IMR-90 (cell line): ENCODE measurements around the gene FAM20C. TPM values are rescaled to one million over a fixed set of nuclear protein-coding genes. Genes with fewer than 3 reads are reported as not detected.

Experiments used
- ATAC-seq: fragments of 200-7000 bp; cut with Tn5 transposase; 2 replicates; pipeline ENCODE4 v1.9.1; 2020; ENCODE audit warnings: low read depth, mild to moderate bottlenecking, moderate library complexity
- BruUV-seq: library from RNA; stranded (reverse); fragments of 400-500 nt; replicated peaks from 2 replicates; lab custom pipeline; 2021; lab: Mats Ljungman, UMichigan
- CTCF ChIA-PET: fragments of 300-600 bp; formaldehyde crosslinking; extraction: SDS; loops from one replicate; lab custom pipeline; 2021; ENCODE audit warnings: antibody characterized with exemption; lab: Yijun Ruan, JAX
- POLR2A ChIA-PET: fragments of 300-600 bp; sonication (Branson Sonifier 250); formaldehyde crosslinking; loops from one replicate; lab custom pipeline; 2022; ENCODE audit warnings: antibody characterized with exemption; ENCODE audit not compliant: unreplicated experiment; lab: Charles Lee
- DNase-seq: peaks from one replicate; pipeline ENCODE4 v3.0.0; 2013
- H2AFZ ChIP-seq: replicated peaks from 2 replicates; pipeline ENCODE3; 2013; ENCODE audit warnings: low read length, mild to moderate bottlenecking; ENCODE audit not compliant: poor library complexity
- H2AK5ac ChIP-seq: 2 replicates; pipeline ENCODE4 v1.6.1; 2013; ENCODE audit warnings: low read depth, low read length, inconsistent platforms
- H2AK9ac ChIP-seq: replicated peaks from 2 replicates; pipeline ENCODE3; 2013; ENCODE audit warnings: mild to moderate bottlenecking, low read depth, low read length, moderate library complexity; ENCODE audit not compliant: poor library complexity
- H2BK120ac ChIP-seq: 2 replicates; pipeline ENCODE4 v1.6.1; 2013; ENCODE audit warnings: low read depth, low read length, inconsistent platforms
- H2BK15ac ChIP-seq: 3 replicates; pipeline ENCODE4 v1.6.1; 2013; ENCODE audit warnings: low read depth, low read length, inconsistent platforms
- H2BK20ac ChIP-seq: 2 replicates; pipeline ENCODE4 v1.6.1; 2013; ENCODE audit warnings: low read depth, mild to moderate bottlenecking, inconsistent platforms, low read length, moderate library complexity
- H2BK5ac ChIP-seq: 2 replicates; pipeline ENCODE4 v1.6.1; 2013; ENCODE audit warnings: mild to moderate bottlenecking, low read depth, low read length, inconsistent platforms; ENCODE audit not compliant: poor library complexity, severe bottlenecking
- H3K14ac ChIP-seq: replicated peaks from 2 replicates; pipeline ENCODE4 v1.6.1; 2013; ENCODE audit warnings: low read depth, low read length, inconsistent platforms
- H3K18ac ChIP-seq: 2 replicates; pipeline ENCODE4 v1.6.1; 2013; ENCODE audit warnings: low read depth, low read length, control low read depth
- H3K23ac ChIP-seq: 2 replicates; pipeline ENCODE4 v1.6.1; 2013; ENCODE audit warnings: low read depth, low read length, inconsistent platforms
- H3K27ac ChIP-seq: 2 replicates; pipeline ENCODE4 v1.5.1; 2013; ENCODE audit warnings: mild to moderate bottlenecking, control low read depth, low read length; ENCODE audit not compliant: insufficient read depth
- H3K27me3 ChIP-seq: 2 replicates; pipeline ENCODE4 v1.6.1; 2013; ENCODE audit warnings: low read length; ENCODE audit not compliant: control insufficient read depth, insufficient read depth
- H3K36me3 ChIP-seq: 2 replicates; pipeline ENCODE4 v1.6.1; 2013; ENCODE audit warnings: low read length, mixed read lengths; ENCODE audit not compliant: control insufficient read depth, insufficient read depth
- H3K4ac ChIP-seq: 2 replicates; pipeline ENCODE4 v1.6.1; 2013; ENCODE audit warnings: low read depth, low read length, inconsistent platforms
- H3K4me1 ChIP-seq: 2 replicates; pipeline ENCODE4 v1.6.1; 2013; ENCODE audit warnings: low read length, mixed read lengths; ENCODE audit not compliant: control insufficient read depth, insufficient read depth
- H3K4me2 ChIP-seq: 2 replicates; pipeline ENCODE4 v1.6.1; 2013; ENCODE audit warnings: low read depth, mild to moderate bottlenecking, control low read depth, low read length, moderate library complexity
- H3K4me3 ChIP-seq: 2 replicates; pipeline ENCODE4 v1.5.1; 2013; ENCODE audit warnings: low read depth, mild to moderate bottlenecking, control low read depth, low read length, moderate library complexity; ENCODE audit not compliant: insufficient read depth
- H3K56ac ChIP-seq: 2 replicates; pipeline ENCODE4 v1.6.1; 2013; ENCODE audit warnings: low read length, inconsistent platforms; ENCODE audit not compliant: insufficient read depth; ENCODE audit errors: extremely low read depth
- H3K79me1 ChIP-seq, 2 experiments: 2 replicates each; pipeline ENCODE4 v1.6.1; 2013; ENCODE audit warnings: low read length in 2 of 2, inconsistent platforms in 1 of 2, low read depth in 1 of 2
- H3K9ac ChIP-seq: 2 replicates; pipeline ENCODE4 v1.6.1; 2013; ENCODE audit warnings: low read depth, low read length, control low read depth
- H3K9me1 ChIP-seq: 2 replicates; pipeline ENCODE4 v1.6.1; 2013; ENCODE audit warnings: low read length, inconsistent platforms; ENCODE audit not compliant: insufficient read depth
- H3K9me3 ChIP-seq: 2 replicates; pipeline ENCODE4 v1.6.1; 2013; ENCODE audit warnings: low read length; ENCODE audit not compliant: control insufficient read depth, insufficient read depth
- H4K20me1 ChIP-seq: 2 replicates; pipeline ENCODE4 v1.6.1; 2013; ENCODE audit warnings: low read length, inconsistent platforms; ENCODE audit not compliant: insufficient read depth
- H4K5ac ChIP-seq: 2 replicates; pipeline ENCODE4 v1.6.1; 2013; ENCODE audit warnings: mild to moderate bottlenecking, low read depth, low read length, control low read depth
- H4K8ac ChIP-seq, 2 experiments: 2 replicates each; pipeline ENCODE4 v1.6.1; 2013; ENCODE audit warnings: low read depth in 2 of 2, low read length in 2 of 2, control low read depth in 1 of 2, inconsistent platforms in 1 of 2
- H4K91ac ChIP-seq: 2 replicates; pipeline ENCODE4 v1.6.1; 2013; ENCODE audit warnings: low read depth, low read length, inconsistent platforms; ENCODE audit not compliant: insufficient read depth
- CEBPB ChIP-seq: IDR thresholded peaks from 2 replicates; pipeline ENCODE4 v1.6.1; 2012; ENCODE audit warnings: low read depth, low read length, improper control_type of control experiment
- CHD1 ChIP-seq: IDR thresholded peaks from 2 replicates; pipeline ENCODE4 v1.6.1; 2012; ENCODE audit warnings: low read depth, low read length, improper control_type of control experiment
- FOS ChIP-seq: fragments of 150-350 bp; IDR thresholded peaks from 2 replicates; pipeline ENCODE4 v1.6.1; 2016; ENCODE audit warnings: low read depth, low read length
- MAFK ChIP-seq: IDR thresholded peaks from 2 replicates; pipeline ENCODE4 v1.6.1; 2012; ENCODE audit warnings: low read depth, low read length, improper control_type of control experiment
- MAZ ChIP-seq: IDR thresholded peaks from 2 replicates; pipeline ENCODE4 v1.6.1; 2012; ENCODE audit warnings: low read depth, mild to moderate bottlenecking, low read length, improper control_type of control experiment, moderate library complexity, borderline replicate concordance
- MXI1 ChIP-seq: IDR thresholded peaks from 2 replicates; pipeline ENCODE4 v1.6.1; 2012; ENCODE audit warnings: low read depth, mild to moderate bottlenecking, low read length, moderate library complexity, borderline replicate concordance
- NFE2L2 ChIP-seq: fragments of 150-350 bp; IDR thresholded peaks from 2 replicates; pipeline ENCODE4 v1.6.1; 2016; ENCODE audit warnings: low read depth, mild to moderate bottlenecking, low read length
- POLR2A ChIP-seq: IDR thresholded peaks from 2 replicates; pipeline ENCODE4 v1.6.1; 2012; ENCODE audit warnings: mild to moderate bottlenecking, low read depth, low read length
- RAD21 ChIP-seq: IDR thresholded peaks from 2 replicates; pipeline ENCODE4 v1.6.1; 2012; ENCODE audit warnings: low read length, improper control_type of control experiment
- RCOR1 ChIP-seq: IDR thresholded peaks from 2 replicates; pipeline ENCODE4 v1.6.1; 2012; ENCODE audit warnings: mild to moderate bottlenecking, low read length, improper control_type of control experiment; ENCODE audit not compliant: insufficient replicate concordance
- RFX5 ChIP-seq: IDR thresholded peaks from 2 replicates; pipeline ENCODE4 v1.8.0; 2012; ENCODE audit warnings: low read depth, mild to moderate bottlenecking, low read length, moderate library complexity
- SMC3 ChIP-seq: fragments of 150-350 bp; IDR thresholded peaks from 2 replicates; pipeline ENCODE4 v1.6.1; 2016; ENCODE audit warnings: low read depth, mild to moderate bottlenecking, antibody characterized with exemption, low read length, moderate library complexity
- WGBS, 2 experiments: methylation state at CpG; one replicate each; pipeline versions ENCODE4 v1.1.5 to v1.1.7; 2013; ENCODE audit warnings: missing lambda C conversion rate in 2 of 2; ENCODE audit not compliant: insufficient read length in 1 of 2; ENCODE audit errors: extremely low coverage in 2 of 2; 5-methylcytosine and 5-hydroxymethylcytosine counted together
- dilution Hi-C: fragments of 300-500 bp; cut with HindIII; formaldehyde crosslinking; loops from one replicate; pipeline ENCODE4 v1.14.3; 2018; ENCODE audit warnings: low sequenced_read_pairs; ENCODE audit not compliant: unreplicated experiment
- in situ Hi-C: fragments of 300-500 bp; cut with MboI; formaldehyde crosslinking; loops from 3 replicates; pipeline ENCODE4 v1.14.3; 2019; ENCODE audit warnings: low sequenced_read_pairs, inconsistent platforms, mixed read lengths
- intact Hi-C: fragments of 100-400 bp; cut with micrococcal nuclease; formaldehyde crosslinking; loops from 2 replicates; pipeline ENCODE4 v1.10.0; 2022
- polyA plus RNA-seq, 3 experiments: library from polyadenylated mRNA; depleted of rRNA; stranded (reverse); fragments of >200 nt; gene quantifications; 2 replicates each; pipeline ENCODE4 v1.2.3, GENCODE V29; 2012; ENCODE audit warnings: low replicate concordance in 1 of 3
- total RNA-seq: library from RNA; depleted of rRNA; stranded (reverse); fragments of >200 nt; gene quantifications from 2 replicates; pipeline ENCODE4 v1.2.3, GENCODE V29; 2012
- TF ChIP-seq, protein P1 (sequence below): fragments of 150-350 bp; IDR thresholded peaks from 2 replicates; pipeline ENCODE4 v1.6.1; 2016; ENCODE audit warnings: low read depth, mild to moderate bottlenecking, low read length, moderate library complexity, borderline replicate concordance
- TF ChIP-seq, protein P2 (sequence below): fragments of 150-350 bp; IDR thresholded peaks from 2 replicates; pipeline ENCODE4 v1.6.1; 2017; ENCODE audit warnings: mild to moderate bottlenecking, antibody characterized with exemption, low read length, low read depth
- TF ChIP-seq, protein P3 (sequence below): conservative IDR thresholded peaks from 2 replicates; pipeline ENCODE4 v1.5.1; 2012; ENCODE audit warnings: mild to moderate bottlenecking, low read depth, low read length, improper control_type of control experiment

FAM20C gene
- total and polyA plus RNA-seq, 2 of the 4 experiments (the other 2 are of a cell fraction), result 7.7 to 36.6 TPM

DNA sequence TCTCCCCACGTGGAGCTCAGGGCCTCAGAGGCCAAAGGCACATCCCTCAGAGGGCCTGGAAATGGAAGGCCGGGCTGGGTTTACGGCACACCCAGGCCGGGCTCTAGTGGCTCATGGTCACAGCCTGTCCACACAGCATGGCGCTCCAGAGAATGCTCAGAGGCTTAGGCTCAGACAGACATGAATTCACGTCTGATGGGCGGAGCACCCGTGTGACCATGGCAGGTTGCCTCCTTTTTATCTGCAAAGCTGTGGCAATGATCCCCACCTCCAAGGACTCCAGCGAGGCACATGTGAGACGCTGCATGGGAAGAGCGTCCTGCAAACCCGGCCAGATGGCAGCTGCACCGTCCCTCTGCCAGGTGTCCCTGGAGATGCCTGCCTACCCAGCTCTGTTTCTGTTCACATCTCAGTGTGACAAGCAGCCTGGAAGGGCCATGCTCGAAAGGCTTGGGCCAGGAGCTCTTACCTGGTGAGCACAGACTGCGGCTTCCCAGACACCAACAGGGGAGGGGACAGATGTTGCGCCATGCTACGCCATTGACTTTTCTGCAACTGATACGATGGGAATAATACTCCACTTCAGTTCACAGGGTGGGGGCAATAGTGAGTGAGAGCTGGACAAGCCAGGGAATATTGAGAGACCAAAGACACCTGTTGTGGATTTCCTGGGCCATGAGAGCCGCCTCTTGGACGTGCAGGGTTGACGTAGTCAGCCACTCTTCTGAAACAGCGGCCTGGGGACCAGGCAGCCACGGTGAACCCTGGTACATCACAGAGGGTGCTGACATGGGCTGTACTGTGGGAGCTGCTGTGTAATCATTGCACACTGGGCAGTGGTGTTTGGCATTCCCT is 34.4 kb upstream of the FAM20C start:
- Histone ChIP-seq H2AK9ac (no peak overlapping the region), H2BK5ac (no peak overlapping the region), H3K18ac (no peak overlapping the region), H4K20me1 (no peaks in the 10 kb centered on the region), H3K4me3 (no peak overlapping the region), H3K56ac (no peak overlapping the region), H3K9ac (no peak overlapping the region), H4K91ac (no peak overlapping the region), H3K9me3 (no peaks in the 10 kb centered on the region), H3K36me3 (no peaks in the 10 kb centered on the region), H3K9me1 (no peaks in the 10 kb centered on the region), H2AFZ (peak overlapping the region; percentile 17), H3K4me1 (peaks cover 8% of the 10 kb centered on the region), H3K4me2 (no peak overlapping the region), H3K27me3 (peaks cover 18% of the 10 kb centered on the region), H4K5ac (no peak overlapping the region), H2AK5ac (no peak overlapping the region), H3K4ac (no peak overlapping the region), H4K8ac (no peak overlapping the region), H3K79me1 (no peaks in the 10 kb centered on the region), H3K27ac (no peak overlapping the region), H2BK15ac (no peak overlapping the region), H3K23ac (no peak overlapping the region), H2BK120ac (no peak overlapping the region), H2BK20ac (no peak overlapping the region), H3K14ac (no peak overlapping the region)
- in situ Hi-C loops (no loop called here), dilution Hi-C loops (no loop called here), intact Hi-C loops (no loop called here)
- ATAC-seq, result no peak
- POLR2A ChIA-PET, result interaction anchor here (0.8 kb wide), 1 partner anchor 34 kb away, joined by 3 read pairs; no protein-coding TSS in a partner anchor
- no TSS peak for BruUV-seq
- CTCF ChIA-PET, result interaction anchor here (0.6 kb wide), 1 partner anchor 113 kb away, joined by 3 read pairs; no protein-coding TSS in a partner anchor
- WGBS, 2 experiments, result 88% methylated on average over 6 of the region's 23 CpGs; no CpG with 5 or more reads in 1 of the 2 experiments
- no peak for DNase-seq
- TF ChIP-seq POLR2A, result no peak
- TF ChIP-seq SMC3, result no peak
- TF ChIP-seq CEBPB, result no peak
- TF ChIP-seq MAFK, result no peak
- TF ChIP-seq, protein P1, sequence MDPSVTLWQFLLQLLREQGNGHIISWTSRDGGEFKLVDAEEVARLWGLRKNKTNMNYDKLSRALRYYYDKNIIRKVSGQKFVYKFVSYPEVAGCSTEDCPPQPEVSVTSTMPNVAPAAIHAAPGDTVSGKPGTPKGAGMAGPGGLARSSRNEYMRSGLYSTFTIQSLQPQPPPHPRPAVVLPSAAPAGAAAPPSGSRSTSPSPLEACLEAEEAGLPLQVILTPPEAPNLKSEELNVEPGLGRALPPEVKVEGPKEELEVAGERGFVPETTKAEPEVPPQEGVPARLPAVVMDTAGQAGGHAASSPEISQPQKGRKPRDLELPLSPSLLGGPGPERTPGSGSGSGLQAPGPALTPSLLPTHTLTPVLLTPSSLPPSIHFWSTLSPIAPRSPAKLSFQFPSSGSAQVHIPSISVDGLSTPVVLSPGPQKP, result no peak
- TF ChIP-seq MXI1, result no peak
- TF ChIP-seq CHD1, result no peak
- no peak for TF ChIP-seq RCOR1
- no peak for TF ChIP-seq RFX5
- no peak for TF ChIP-seq FOS
- TF ChIP-seq, protein P2, sequence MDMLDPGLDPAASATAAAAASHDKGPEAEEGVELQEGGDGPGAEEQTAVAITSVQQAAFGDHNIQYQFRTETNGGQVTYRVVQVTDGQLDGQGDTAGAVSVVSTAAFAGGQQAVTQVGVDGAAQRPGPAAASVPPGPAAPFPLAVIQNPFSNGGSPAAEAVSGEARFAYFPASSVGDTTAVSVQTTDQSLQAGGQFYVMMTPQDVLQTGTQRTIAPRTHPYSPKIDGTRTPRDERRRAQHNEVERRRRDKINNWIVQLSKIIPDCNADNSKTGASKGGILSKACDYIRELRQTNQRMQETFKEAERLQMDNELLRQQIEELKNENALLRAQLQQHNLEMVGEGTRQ, result no peak
- no peak for TF ChIP-seq NFE2L2
- TF ChIP-seq, protein P3, sequence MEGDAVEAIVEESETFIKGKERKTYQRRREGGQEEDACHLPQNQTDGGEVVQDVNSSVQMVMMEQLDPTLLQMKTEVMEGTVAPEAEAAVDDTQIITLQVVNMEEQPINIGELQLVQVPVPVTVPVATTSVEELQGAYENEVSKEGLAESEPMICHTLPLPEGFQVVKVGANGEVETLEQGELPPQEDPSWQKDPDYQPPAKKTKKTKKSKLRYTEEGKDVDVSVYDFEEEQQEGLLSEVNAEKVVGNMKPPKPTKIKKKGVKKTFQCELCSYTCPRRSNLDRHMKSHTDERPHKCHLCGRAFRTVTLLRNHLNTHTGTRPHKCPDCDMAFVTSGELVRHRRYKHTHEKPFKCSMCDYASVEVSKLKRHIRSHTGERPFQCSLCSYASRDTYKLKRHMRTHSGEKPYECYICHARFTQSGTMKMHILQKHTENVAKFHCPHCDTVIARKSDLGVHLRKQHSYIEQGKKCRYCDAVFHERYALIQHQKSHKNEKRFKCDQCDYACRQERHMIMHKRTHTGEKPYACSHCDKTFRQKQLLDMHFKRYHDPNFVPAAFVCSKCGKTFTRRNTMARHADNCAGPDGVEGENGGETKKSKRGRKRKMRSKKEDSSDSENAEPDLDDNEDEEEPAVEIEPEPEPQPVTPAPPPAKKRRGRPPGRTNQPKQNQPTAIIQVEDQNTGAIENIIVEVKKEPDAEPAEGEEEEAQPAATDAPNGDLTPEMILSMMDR, result no peak
- no peak for TF ChIP-seq RAD21
- TF ChIP-seq MAZ, result no peak
